Measurements from ENCODE around the gene ASGR1. TPM values are rescaled to one million over a fixed set of nuclear protein-coding genes. Genes with fewer than 3 reads are reported as not detected.
"Not testable (repeated sequence)": the region's sequence is repeated elsewhere in the genome, so short reads cannot be mapped to it uniquely, and the experiment has no call there.

ASGR1 gene
- total and polyA plus RNA-seq, 2 experiments from 2014 or later, result 0.75 to 0.97 TPM

- Histone ChIP-seq H3K27me3 (replicated peaks; ENCODE audit: insufficient read depth) (peaks cover 26% of the 10 kb centered on the region), H3F3A (ENCODE audit: insufficient read depth) (no peaks in the 10 kb centered on the region), H2AFZ (no peak overlapping the region), H3K27ac (no peak overlapping the region), H3K9ac (no peak overlapping the region), H4K20me1 (ENCODE audit: insufficient read depth) (no peaks in the 10 kb centered on the region), H3K79me2 (ENCODE audit: insufficient read depth) (no peaks in the 10 kb centered on the region), H3K4me2 (ENCODE audit: unreplicated experiment) (no peak overlapping the region), H3K4me1 (ENCODE audit: insufficient read depth) (no peaks in the 10 kb centered on the region), H3K4me3 (no peak overlapping the region), H3K9me2 (ENCODE audit: insufficient read depth) (no peaks in the 10 kb centered on the region), H3K9me3 (ENCODE audit: low read depth) (no peaks in the 10 kb centered on the region), H3K36me3 (ENCODE audit: low read depth) (no peaks in the 10 kb centered on the region)
- TF ChIP-seq EZH2 (IDR thresholded peaks at IDR 0.05; ENCODE audit: insufficient read depth, poor library complexity, severe bottlenecking) (no peak), EZH2phosphoT487 (IDR thresholded peaks at IDR 0.05; ENCODE audit: insufficient read depth, low read depth) (no peak)
- in situ Hi-C loops (cut with MboI), result loop anchor here (25.0 kb wide), 1 partner anchor 219 kb away; no protein-coding TSS in a partner anchor
- DNase-seq, result no peak
- 69 to 74% methylated on average over 4 to 5 of the region's 5 CpGs for WGBS, 2 experiments (ENCODE audit: low coverage in 1 of 2, low lambda C conversion rate in 2 of 2, missing lambda C conversion rate in 2 of 2)
These were observed 47.8 kb downstream of the ASGR1 start for GRCh38 chr17:7131423-7131791.

DNA sequence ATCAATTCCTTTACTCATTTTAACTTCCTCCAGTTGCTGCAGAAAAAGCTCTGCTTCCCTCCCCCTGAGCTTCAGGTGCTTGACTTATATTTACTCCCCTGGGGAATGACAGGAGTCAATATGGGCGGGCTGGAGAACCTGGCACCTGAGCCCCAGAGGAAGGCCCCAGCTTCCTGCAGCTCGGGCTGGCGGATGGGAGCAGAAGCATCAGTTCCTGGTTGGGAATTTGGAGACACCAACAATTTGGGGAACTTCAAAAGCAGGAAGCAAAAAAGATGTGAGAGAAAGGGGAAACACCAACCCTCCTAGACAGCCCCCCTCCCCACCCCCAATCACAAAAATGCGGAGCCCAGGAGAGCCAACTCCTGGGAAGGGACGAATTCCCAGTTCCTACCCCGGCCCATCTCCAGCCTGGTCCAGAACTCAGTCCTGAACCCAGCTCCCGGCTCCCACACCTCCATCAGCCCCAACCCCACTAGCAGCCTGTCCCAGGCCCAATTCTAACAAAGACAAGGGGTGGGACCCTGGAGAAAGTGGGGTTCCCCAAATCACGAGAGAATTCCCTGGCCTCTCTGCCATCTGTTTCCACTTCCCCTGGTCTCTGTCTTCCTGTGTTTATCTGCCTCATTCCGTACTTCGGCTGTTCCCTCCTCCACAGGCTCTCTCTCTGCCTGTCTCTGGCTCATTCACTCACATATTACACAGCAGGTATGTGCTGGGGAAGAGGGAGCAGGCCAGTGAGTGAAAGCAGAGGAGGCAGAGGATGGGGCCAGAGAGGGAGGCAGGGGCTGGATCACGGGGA is 48.3 kb downstream of the ASGR1 start:
- DNase-seq, result no peak
- Histone ChIP-seq H3K79me2 (ENCODE audit: insufficient read depth) (no peaks in the 10 kb centered on the region), H4K20me1 (ENCODE audit: insufficient read depth) (no peaks in the 10 kb centered on the region), H3K4me1 (ENCODE audit: insufficient read depth) (no peaks in the 10 kb centered on the region), H3K36me3 (ENCODE audit: low read depth) (no peaks in the 10 kb centered on the region), H3K9ac (no peak overlapping the region), H3K4me2 (ENCODE audit: unreplicated experiment) (no peak overlapping the region), H3K4me3 (no peak overlapping the region), H3F3A (ENCODE audit: insufficient read depth) (no peaks in the 10 kb centered on the region), H3K27me3 (replicated peaks; ENCODE audit: insufficient read depth) (peaks cover 25% of the 10 kb centered on the region), H3K9me3 (ENCODE audit: low read depth) (no peaks in the 10 kb centered on the region), H2AFZ (no peak overlapping the region), H3K9me2 (ENCODE audit: insufficient read depth) (no peaks in the 10 kb centered on the region), H3K27ac (no peak overlapping the region)
- in situ Hi-C loops (cut with MboI), result loop anchor here (25.0 kb wide), 1 partner anchor 219 kb away; no protein-coding TSS in a partner anchor
- 49% methylated on average over 11 of the region's 11 CpGs for WGBS, 2 experiments (ENCODE audit: low coverage in 1 of 2, low lambda C conversion rate in 2 of 2, missing lambda C conversion rate in 2 of 2)
- no peak for TF ChIP-seq EZH2 (IDR thresholded peaks at IDR 0.05; ENCODE audit: insufficient read depth, poor library complexity, severe bottlenecking)
- TF ChIP-seq EZH2phosphoT487 (IDR thresholded peaks at IDR 0.05; ENCODE audit: insufficient read depth, low read depth), result no peak

- Histone ChIP-seq H3K4me3 (no peak overlapping the region), H3K27me3 (replicated peaks; ENCODE audit: insufficient read depth) (peaks cover 25% of the 10 kb centered on the region), H2AFZ (no peak overlapping the region), H3K4me2 (ENCODE audit: unreplicated experiment) (no peak overlapping the region), H3K79me2 (ENCODE audit: insufficient read depth) (no peaks in the 10 kb centered on the region), H3F3A (ENCODE audit: insufficient read depth) (no peaks in the 10 kb centered on the region), H3K9me3 (ENCODE audit: low read depth) (no peaks in the 10 kb centered on the region), H3K36me3 (ENCODE audit: low read depth) (no peaks in the 10 kb centered on the region), H3K4me1 (ENCODE audit: insufficient read depth) (no peaks in the 10 kb centered on the region), H4K20me1 (ENCODE audit: insufficient read depth) (no peaks in the 10 kb centered on the region), H3K9ac (no peak overlapping the region), H3K27ac (no peak overlapping the region), H3K9me2 (ENCODE audit: insufficient read depth) (no peaks in the 10 kb centered on the region)
- DNase-seq, result no peak
- 48 to 52% methylated on average over 8 of the region's 8 CpGs for WGBS, 2 experiments (ENCODE audit: low coverage in 1 of 2, low lambda C conversion rate in 2 of 2, missing lambda C conversion rate in 2 of 2)
- in situ Hi-C loops (cut with MboI), result loop anchor here (25.0 kb wide), 1 partner anchor 217 kb away; no protein-coding TSS in a partner anchor
- TF ChIP-seq EZH2phosphoT487 (IDR thresholded peaks at IDR 0.05; ENCODE audit: insufficient read depth, low read depth) (no peak), EZH2 (IDR thresholded peaks at IDR 0.05; ENCODE audit: insufficient read depth, poor library complexity, severe bottlenecking) (no peak)
These were observed 49.9 kb downstream of the ASGR1 start for GRCh38 chr17:7129311-7129710.

DNA sequence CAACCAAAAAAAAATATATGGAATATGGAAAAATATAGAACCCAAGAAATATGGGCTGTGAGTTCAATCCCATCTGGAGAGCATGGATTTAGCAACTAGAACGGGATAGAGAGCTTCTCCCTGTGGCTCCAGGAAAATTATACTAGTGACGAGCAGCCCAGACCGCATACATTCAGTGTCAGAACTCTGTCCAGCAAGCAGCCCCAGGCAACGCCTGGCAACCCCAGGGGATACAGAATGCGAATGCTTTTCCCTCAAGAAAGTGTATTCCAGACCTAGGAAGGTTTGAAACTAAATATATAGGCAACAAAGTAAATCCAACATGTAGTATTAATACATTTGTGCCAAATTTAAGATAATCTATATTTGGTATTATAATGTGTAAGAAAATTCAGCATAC is 51.0 kb downstream of the ASGR1 start:
- Histone ChIP-seq H3K4me2 (ENCODE audit: unreplicated experiment) (no peak overlapping the region), H2AFZ (no peak overlapping the region), H3K9me2 (ENCODE audit: insufficient read depth) (no peaks in the 10 kb centered on the region), H3K9ac (no peak overlapping the region), H4K20me1 (ENCODE audit: insufficient read depth) (no peaks in the 10 kb centered on the region), H3K27ac (no peak overlapping the region), H3K36me3 (ENCODE audit: low read depth) (no peaks in the 10 kb centered on the region), H3K4me1 (ENCODE audit: insufficient read depth) (no peaks in the 10 kb centered on the region), H3K79me2 (ENCODE audit: insufficient read depth) (no peaks in the 10 kb centered on the region), H3K4me3 (no peak overlapping the region), H3K27me3 (replicated peaks; ENCODE audit: insufficient read depth) (peaks cover 30% of the 10 kb centered on the region), H3K9me3 (ENCODE audit: low read depth) (no peaks in the 10 kb centered on the region), H3F3A (ENCODE audit: insufficient read depth) (no peaks in the 10 kb centered on the region)
- in situ Hi-C loops (cut with MboI), result loop anchor here (25.0 kb wide), 1 partner anchor 216 kb away; no protein-coding TSS in a partner anchor
- no peak for DNase-seq
- no peak for TF ChIP-seq EZH2phosphoT487 (IDR thresholded peaks at IDR 0.05; ENCODE audit: insufficient read depth, low read depth)
- 8 to 18% methylated on average over 5 of the region's 5 CpGs for whole genome bisulfite sequencing, 2 experiments (ENCODE audit: low coverage in 1 of 2, low lambda C conversion rate in 2 of 2, missing lambda C conversion rate in 2 of 2)

DNA sequence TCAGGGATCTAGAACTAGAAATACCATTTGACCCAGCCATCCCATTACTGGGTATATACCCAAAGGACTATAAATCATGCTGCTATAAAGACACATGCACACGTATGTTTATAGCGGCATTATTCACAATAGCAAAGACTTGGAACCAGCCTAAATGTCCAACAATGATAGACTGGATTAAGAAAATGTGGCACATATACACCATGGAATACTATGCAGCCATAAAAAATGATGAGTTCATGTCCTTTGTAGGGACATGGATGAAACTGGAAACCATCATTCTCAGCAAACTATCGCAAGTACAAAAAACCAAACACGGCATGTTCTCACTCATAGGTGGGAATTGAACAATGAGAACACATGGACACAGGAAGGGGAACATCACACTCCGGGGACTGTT is 51.7 kb downstream of the ASGR1 start:
- not testable (repeated sequence) for H3K9me3 ChIP-seq (ENCODE audit: low read depth); H3K27ac ChIP-seq; H3K4me1 ChIP-seq (ENCODE audit: insufficient read depth); H3K9me2 ChIP-seq (ENCODE audit: insufficient read depth); DNase-seq; H3K36me3 ChIP-seq (ENCODE audit: low read depth); H3K4me2 ChIP-seq (ENCODE audit: unreplicated experiment); H3K9ac ChIP-seq; H4K20me1 ChIP-seq (ENCODE audit: insufficient read depth); H3K4me3 ChIP-seq; H3K79me2 ChIP-seq (ENCODE audit: insufficient read depth); H3F3A ChIP-seq (ENCODE audit: insufficient read depth); H2AFZ ChIP-seq
- WGBS, 2 experiments (ENCODE audit: low coverage in 1 of 2, low lambda C conversion rate in 2 of 2, missing lambda C conversion rate in 2 of 2), result 85 to 95% methylated on average over 4 to 5 of the region's 5 CpGs
- in situ Hi-C loops (cut with MboI), result loop anchor here (25.0 kb wide), 1 partner anchor 215 kb away; no protein-coding TSS in a partner anchor
- peaks cover 28% of the 10 kb centered on the region for H3K27me3 ChIP-seq (replicated peaks; ENCODE audit: insufficient read depth)

DNA sequence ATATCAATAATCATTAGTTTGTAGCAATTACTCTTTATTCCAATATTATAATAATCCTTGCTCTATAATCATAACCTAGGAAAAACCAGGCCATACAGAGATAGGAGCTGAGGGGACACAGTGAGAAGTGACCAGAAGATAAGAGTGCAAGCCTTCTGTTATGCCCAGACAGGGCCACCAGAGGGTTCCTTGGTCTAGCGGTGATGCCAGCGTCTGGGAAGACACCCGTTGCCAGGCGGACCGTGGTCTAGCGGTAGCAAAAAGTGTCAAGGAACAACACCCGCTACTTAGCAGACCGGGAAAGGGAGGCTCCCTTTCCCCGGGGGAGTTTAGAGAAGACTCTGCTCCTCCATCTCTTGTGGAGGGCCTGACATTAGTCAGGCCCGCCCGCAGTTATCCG is 52.8 kb downstream of the ASGR1 start:
- not testable (repeated sequence) for H3K27ac ChIP-seq; H3K9ac ChIP-seq; H4K20me1 ChIP-seq (ENCODE audit: insufficient read depth); H3F3A ChIP-seq (ENCODE audit: insufficient read depth); H3K9me3 ChIP-seq (ENCODE audit: low read depth); H3K36me3 ChIP-seq (ENCODE audit: low read depth); H2AFZ ChIP-seq; H3K9me2 ChIP-seq (ENCODE audit: insufficient read depth); DNase-seq; H3K4me2 ChIP-seq (ENCODE audit: unreplicated experiment); H3K79me2 ChIP-seq (ENCODE audit: insufficient read depth); H3K4me3 ChIP-seq; H3K4me1 ChIP-seq (ENCODE audit: insufficient read depth)
- WGBS, 2 experiments (ENCODE audit: low coverage in 1 of 2, low lambda C conversion rate in 2 of 2, missing lambda C conversion rate in 2 of 2), result 67 to 76% methylated on average over 12 of the region's 12 CpGs
- H3K27me3 ChIP-seq (replicated peaks; ENCODE audit: insufficient read depth), result peaks cover 36% of the 10 kb centered on the region
- in situ Hi-C loops (cut with MboI), result loop anchor here (25.0 kb wide), 1 partner anchor 214 kb away; no protein-coding TSS in a partner anchor
